Nephron progenitor cell (in vitro differentiated cells): ENCODE measurements around the gene SLC36A1.
A peak's percentile ranks its signal among the peaks of the same experiment; 100 is the strongest.

ENCODE experiments used
- DNase-seq: peaks from one replicate; pipeline ENCODE4 v3.0.0; 2021
- H3K27ac Mint-ChIP-seq: 2 replicates; pipeline ENCODE4 v1.8.0; 2021; ENCODE audit warnings: mild to moderate bottlenecking, moderate library complexity, mixed read lengths
- H3K27me3 Mint-ChIP-seq: 2 replicates; pipeline ENCODE4 v1.8.0; 2021; ENCODE audit warnings: mild to moderate bottlenecking, low read depth, mixed read lengths; ENCODE audit not compliant: poor library complexity
- H3K36me3 Mint-ChIP-seq: 2 replicates; pipeline ENCODE4 v1.8.0; 2021; ENCODE audit warnings: low read depth, mixed read lengths
- H3K4me1 Mint-ChIP-seq: 2 replicates; pipeline ENCODE4 v1.8.0; 2021; ENCODE audit warnings: mixed read lengths
- H3K4me3 Mint-ChIP-seq: 2 replicates; pipeline ENCODE4 v1.8.0; 2021; ENCODE audit warnings: mild to moderate bottlenecking, moderate library complexity, mixed read lengths
- H3K9me3 Mint-ChIP-seq: 2 replicates; pipeline ENCODE4 v1.8.0; 2021; ENCODE audit warnings: mild to moderate bottlenecking, moderate library complexity, mixed read lengths
- CTCF ChIP-seq: fragments of 200-600 bp; sonication (generic); IDR thresholded peaks from 2 replicates; pipeline ENCODE4 v1.5.0; 2021; ENCODE audit warnings: antibody characterized with exemption

Gene SLC36A1

GRCh38 chr5:151520294-151520693, 72.9 kb downstream of the SLC36A1 start:
- H3K4me1 Mint-ChIP-seq: no peaks in the 10 kb centered on the region
- TF ChIP-seq CTCF: no peak
- no peaks in the 10 kb centered on the region for H3K36me3 Mint-ChIP-seq
- no peak for DNase-seq
- peaks cover 8% of the 10 kb centered on the region for H3K27me3 Mint-ChIP-seq
- no peak overlapping the region for H3K27ac Mint-ChIP-seq
- no peaks in the 10 kb centered on the region for H3K9me3 Mint-ChIP-seq
- H3K4me3 Mint-ChIP-seq: no peak overlapping the region

GRCh38 chr5:151522226-151522625, 74.8 kb downstream of the SLC36A1 start:
- no peaks in the 10 kb centered on the region for H3K4me1 Mint-ChIP-seq
- H3K9me3 Mint-ChIP-seq: no peaks in the 10 kb centered on the region
- no peaks in the 10 kb centered on the region for H3K36me3 Mint-ChIP-seq
- H3K27me3 Mint-ChIP-seq: peaks cover 8% of the 10 kb centered on the region
- H3K4me3 Mint-ChIP-seq: no peak overlapping the region
- H3K27ac Mint-ChIP-seq: no peak overlapping the region
- no peak for DNase-seq
- TF ChIP-seq CTCF: no peak

GRCh38 chr5:151523335-151523734, 75.9 kb downstream of the SLC36A1 start:
- Mint-ChIP-seq H3K27me3 (peaks cover 8% of the 10 kb centered on the region), H3K4me1 (no peaks in the 10 kb centered on the region), H3K27ac (no peak overlapping the region), H3K4me3 (no peak overlapping the region), H3K36me3 (no peaks in the 10 kb centered on the region), H3K9me3 (no peaks in the 10 kb centered on the region)
- TF ChIP-seq CTCF: peak; percentile 47
- DNase-seq: peak; percentile 27

DNA sequence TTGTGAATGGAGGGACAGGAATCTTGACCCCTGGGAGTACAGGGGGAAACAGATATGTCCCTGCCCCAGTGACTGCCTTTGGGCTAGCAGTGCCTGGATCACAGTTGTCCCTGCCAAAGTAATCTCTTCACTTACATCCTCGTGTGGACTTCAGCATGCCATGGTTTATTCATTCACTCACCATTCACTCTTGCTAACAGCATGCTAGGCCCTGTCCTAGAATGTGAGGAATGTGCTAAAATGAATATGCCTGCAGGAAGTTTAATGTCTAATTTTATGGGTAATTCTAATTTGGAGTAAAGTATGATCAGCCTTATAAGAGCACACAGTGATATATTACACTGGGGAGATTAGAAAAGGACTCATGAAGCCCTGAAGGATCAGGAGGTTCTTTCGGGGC, 80.8 kb downstream of the SLC36A1 start:
- no peak overlapping the region for H3K27ac Mint-ChIP-seq
- no peak for TF ChIP-seq CTCF
- H3K27me3 Mint-ChIP-seq: peaks cover 11% of the 10 kb centered on the region
- peaks cover 12% of the 10 kb centered on the region for H3K4me1 Mint-ChIP-seq
- no peak overlapping the region for H3K4me3 Mint-ChIP-seq
- DNase-seq: no peak
- H3K36me3 Mint-ChIP-seq: no peaks in the 10 kb centered on the region
- no peaks in the 10 kb centered on the region for H3K9me3 Mint-ChIP-seq

- no peak for DNase-seq
- H3K27ac Mint-ChIP-seq: no peak overlapping the region
- H3K9me3 Mint-ChIP-seq: no peaks in the 10 kb centered on the region
- H3K4me1 Mint-ChIP-seq: peaks cover 12% of the 10 kb centered on the region
- TF ChIP-seq CTCF: no peak
- no peaks in the 10 kb centered on the region for H3K36me3 Mint-ChIP-seq
- no peak overlapping the region for H3K4me3 Mint-ChIP-seq
- H3K27me3 Mint-ChIP-seq: peaks cover 11% of the 10 kb centered on the region
These were observed 81.6 kb downstream of the SLC36A1 start for GRCh38 chr5:151528996-151529395.

DNA sequence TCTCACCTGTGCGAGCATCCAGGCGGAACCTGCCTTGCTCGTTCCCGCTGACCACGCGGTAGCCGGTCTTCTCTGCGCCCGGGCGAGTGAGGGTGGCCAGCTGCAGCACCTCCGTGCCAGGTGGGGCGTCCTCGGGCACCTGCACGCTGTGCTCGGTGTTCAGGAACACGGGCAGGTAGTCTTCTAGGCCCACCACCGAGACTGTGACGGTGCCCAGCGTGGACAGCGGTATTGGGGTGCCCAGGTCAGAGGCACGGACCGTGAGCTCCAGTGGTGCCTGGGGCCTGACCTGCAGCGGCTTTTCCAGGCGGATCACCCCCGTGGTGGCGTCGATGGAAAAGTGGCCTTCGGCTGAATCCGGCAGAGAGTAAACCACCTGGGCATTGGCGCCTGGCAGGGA, 84.2 kb downstream of the SLC36A1 start:
- no peaks in the 10 kb centered on the region for H3K36me3 Mint-ChIP-seq
- no peak for DNase-seq
- H3K27me3 Mint-ChIP-seq: peaks cover 21% of the 10 kb centered on the region
- no peak overlapping the region for H3K4me3 Mint-ChIP-seq
- no peaks in the 10 kb centered on the region for H3K9me3 Mint-ChIP-seq
- TF ChIP-seq CTCF: no peak
- H3K27ac Mint-ChIP-seq: no peak overlapping the region
- H3K4me1 Mint-ChIP-seq: peaks cover 12% of the 10 kb centered on the region
